Calu3 (cell line): ENCODE results near the gene COQ10A. TPM values are rescaled to one million over a fixed set of nuclear protein-coding genes. Genes with fewer than 3 reads are reported as not detected.

ENCODE experiments used
- BruUV-seq: library from RNA; stranded (reverse); fragments of 400-500 nt; replicated peaks from 2 replicates; lab custom pipeline; 2021; lab: Mats Ljungman, UMichigan
- CTCF ChIA-PET: fragments of 300-600 bp; sonication (Branson Sonifier 250); formaldehyde crosslinking; loops from one replicate; lab custom pipeline; 2022; ENCODE audit warnings: antibody characterized with exemption; lab: Charles Lee
- DNase-seq: peaks from one replicate; pipeline ENCODE4 v3.0.0; 2022
- H3K27ac Mint-ChIP-seq: one replicate; pipeline ENCODE4 v1.8.0; 2022; ENCODE audit warnings: mixed read lengths; ENCODE audit not compliant: unreplicated experiment
- H3K27me3 Mint-ChIP-seq: one replicate; pipeline ENCODE4 v1.8.0; 2022; ENCODE audit warnings: mixed read lengths; ENCODE audit not compliant: unreplicated experiment
- H3K36me3 Mint-ChIP-seq: one replicate; pipeline ENCODE4 v1.8.0; 2022; ENCODE audit warnings: mild to moderate bottlenecking, moderate library complexity, mixed read lengths; ENCODE audit not compliant: insufficient read depth, unreplicated experiment
- H3K4me1 Mint-ChIP-seq: one replicate; pipeline ENCODE4 v1.8.0; 2022; ENCODE audit warnings: mild to moderate bottlenecking, low read depth, mixed read lengths; ENCODE audit not compliant: unreplicated experiment
- H3K4me3 Mint-ChIP-seq: one replicate; pipeline ENCODE4 v1.8.0; 2022; ENCODE audit warnings: mild to moderate bottlenecking, low read depth, moderate library complexity, mixed read lengths; ENCODE audit not compliant: unreplicated experiment
- H3K9me3 Mint-ChIP-seq: one replicate; pipeline ENCODE4 v1.8.0; 2022; ENCODE audit warnings: low read depth, mixed read lengths; ENCODE audit not compliant: unreplicated experiment
- intact Hi-C: fragments of 100-400 bp; cut with micrococcal nuclease; formaldehyde crosslinking; loops from one replicate; pipeline ENCODE4 v1.10.0; 2022; ENCODE audit not compliant: unreplicated experiment
- total RNA-seq: library from RNA; stranded (reverse); gene quantifications from 2 replicates; pipeline ENCODE4 v1.2.3, GENCODE V29; 2022
- TF ChIP-seq, protein P1 (sequence below): fragments of 200-600 bp; IDR thresholded peaks from one replicate; pipeline ENCODE4 v1.8.0; 2022; ENCODE audit warnings: antibody characterized with exemption; ENCODE audit not compliant: unreplicated experiment

COQ10A gene
- total RNA-seq, 1 experiment from 2014 or later = 11.4 TPM

DNA sequence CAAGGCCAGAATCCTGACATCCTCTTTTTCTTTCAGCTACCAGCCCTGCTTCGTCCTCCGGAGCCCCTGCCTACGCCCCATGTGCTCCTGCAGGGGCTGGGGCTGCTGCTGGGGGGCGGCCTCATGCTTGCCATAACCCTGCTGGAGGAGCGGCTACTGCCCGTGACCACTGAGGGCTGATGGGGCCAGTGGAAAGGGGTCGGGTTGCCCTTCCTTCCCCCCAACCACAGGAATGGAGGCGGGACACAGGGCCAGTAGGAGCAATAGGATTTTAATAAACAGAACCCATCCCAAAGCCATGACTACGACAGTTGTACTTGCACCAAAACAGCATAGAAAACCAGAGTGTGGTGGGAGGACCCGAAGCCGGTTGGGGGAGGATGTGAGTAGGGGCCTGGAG, 29.2 kb upstream of the COQ10A start:
- Mint-ChIP-seq H3K4me1 (no peaks in the 10 kb centered on the region), H3K9me3 (no peaks in the 10 kb centered on the region), H3K36me3 (peaks cover 26% of the 10 kb centered on the region), H3K27me3 (no peaks in the 10 kb centered on the region), H3K4me3 (no peak overlapping the region), H3K27ac (no peak overlapping the region)
- BruUV-seq = no TSS peak
- CTCF ChIA-PET = interaction anchor here (0.6 kb wide), 1 partner anchor 236 kb away, joined by 3 read pairs; no protein-coding TSS in a partner anchor
- TF ChIP-seq, protein P1, sequence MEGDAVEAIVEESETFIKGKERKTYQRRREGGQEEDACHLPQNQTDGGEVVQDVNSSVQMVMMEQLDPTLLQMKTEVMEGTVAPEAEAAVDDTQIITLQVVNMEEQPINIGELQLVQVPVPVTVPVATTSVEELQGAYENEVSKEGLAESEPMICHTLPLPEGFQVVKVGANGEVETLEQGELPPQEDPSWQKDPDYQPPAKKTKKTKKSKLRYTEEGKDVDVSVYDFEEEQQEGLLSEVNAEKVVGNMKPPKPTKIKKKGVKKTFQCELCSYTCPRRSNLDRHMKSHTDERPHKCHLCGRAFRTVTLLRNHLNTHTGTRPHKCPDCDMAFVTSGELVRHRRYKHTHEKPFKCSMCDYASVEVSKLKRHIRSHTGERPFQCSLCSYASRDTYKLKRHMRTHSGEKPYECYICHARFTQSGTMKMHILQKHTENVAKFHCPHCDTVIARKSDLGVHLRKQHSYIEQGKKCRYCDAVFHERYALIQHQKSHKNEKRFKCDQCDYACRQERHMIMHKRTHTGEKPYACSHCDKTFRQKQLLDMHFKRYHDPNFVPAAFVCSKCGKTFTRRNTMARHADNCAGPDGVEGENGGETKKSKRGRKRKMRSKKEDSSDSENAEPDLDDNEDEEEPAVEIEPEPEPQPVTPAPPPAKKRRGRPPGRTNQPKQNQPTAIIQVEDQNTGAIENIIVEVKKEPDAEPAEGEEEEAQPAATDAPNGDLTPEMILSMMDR = no peak
- no peak for DNase-seq
- intact Hi-C loops = no loop called here

DNA sequence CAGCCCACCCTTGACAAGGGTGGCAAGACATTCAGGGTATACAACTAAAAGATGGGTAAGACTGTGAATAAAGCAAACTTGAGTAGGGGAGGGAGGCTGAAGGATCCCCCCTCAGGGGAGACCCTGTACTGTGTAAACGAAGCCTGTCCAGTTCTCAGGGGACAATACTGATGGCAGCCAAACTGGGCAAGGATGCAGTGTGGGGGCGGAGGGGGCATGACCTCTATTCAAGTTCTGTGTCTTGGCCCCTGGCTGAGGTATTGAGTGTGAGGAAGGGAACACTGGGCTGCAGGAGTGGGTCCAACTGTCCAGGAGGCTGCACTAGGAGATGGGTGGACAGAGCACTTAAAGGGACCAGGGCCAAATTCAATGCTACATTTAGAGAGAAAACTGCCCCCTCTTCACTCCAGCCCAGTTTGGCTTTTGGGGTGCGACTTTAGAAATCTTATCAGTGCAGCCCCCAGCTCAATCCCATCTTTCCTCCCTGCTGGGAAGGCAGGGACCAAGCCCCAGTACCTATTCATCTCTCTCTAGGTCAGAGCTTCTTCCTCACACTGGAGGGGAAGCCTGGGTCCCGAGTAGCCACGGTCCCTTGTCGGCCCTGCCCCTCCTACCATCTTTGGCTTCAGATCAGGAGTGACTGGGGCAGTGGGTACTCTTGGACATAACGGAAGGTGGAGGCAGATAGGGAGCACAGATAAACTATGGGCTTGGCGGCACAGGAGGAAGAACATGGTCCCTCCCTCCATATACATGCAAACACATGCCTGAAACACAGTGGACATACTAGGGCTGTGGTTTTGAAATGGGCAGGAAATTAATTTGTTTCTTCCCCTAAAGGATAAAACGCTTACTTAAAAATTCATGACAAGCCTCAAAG, 25.1 kb upstream of the COQ10A start:
- CTCF ChIA-PET = no interaction called here
- Mint-ChIP-seq H3K9me3 (no peaks in the 10 kb centered on the region), H3K4me3 (no peak overlapping the region), H3K4me1 (no peaks in the 10 kb centered on the region), H3K36me3 (peaks cover 26% of the 10 kb centered on the region), H3K27me3 (no peaks in the 10 kb centered on the region), H3K27ac (no peak overlapping the region)
- intact Hi-C loops = no loop called here
- TF ChIP-seq, protein P1 = no peak
- BruUV-seq = TSS peak; percentile 12
- no peak for DNase-seq

DNA sequence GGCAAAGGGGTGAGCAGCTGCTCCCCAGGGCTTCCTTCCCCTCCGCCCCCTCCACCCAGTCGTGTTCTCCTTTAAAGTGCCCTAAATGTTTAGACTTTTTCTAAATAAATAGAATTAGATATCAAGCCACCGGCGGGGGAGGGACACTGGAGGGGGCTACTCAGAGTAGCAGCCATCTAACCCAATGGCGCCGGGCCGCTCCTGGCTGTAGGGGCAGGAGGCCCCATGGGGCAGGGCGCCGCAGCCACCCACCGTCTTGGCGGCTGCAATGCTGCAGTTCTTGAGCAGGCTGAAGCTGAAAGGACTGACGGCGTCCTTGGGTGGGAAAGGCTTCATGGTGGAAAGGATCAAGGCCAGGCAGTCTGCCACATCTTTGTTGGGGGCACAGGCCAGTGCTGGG, 23.8 kb upstream of the COQ10A start:
- BruUV-seq = no TSS peak
- Mint-ChIP-seq H3K27me3 (no peaks in the 10 kb centered on the region), H3K9me3 (no peaks in the 10 kb centered on the region), H3K36me3 (peaks cover 31% of the 10 kb centered on the region), H3K4me1 (no peaks in the 10 kb centered on the region), H3K4me3 (no peak overlapping the region), H3K27ac (no peak overlapping the region)
- TF ChIP-seq, protein P1 = no peak
- no peak for DNase-seq
- CTCF ChIA-PET = interaction anchor here (0.6 kb wide), 1 partner anchor 110 kb away, joined by 3 read pairs; no protein-coding TSS in a partner anchor
- intact Hi-C loops = no loop called here

DNA sequence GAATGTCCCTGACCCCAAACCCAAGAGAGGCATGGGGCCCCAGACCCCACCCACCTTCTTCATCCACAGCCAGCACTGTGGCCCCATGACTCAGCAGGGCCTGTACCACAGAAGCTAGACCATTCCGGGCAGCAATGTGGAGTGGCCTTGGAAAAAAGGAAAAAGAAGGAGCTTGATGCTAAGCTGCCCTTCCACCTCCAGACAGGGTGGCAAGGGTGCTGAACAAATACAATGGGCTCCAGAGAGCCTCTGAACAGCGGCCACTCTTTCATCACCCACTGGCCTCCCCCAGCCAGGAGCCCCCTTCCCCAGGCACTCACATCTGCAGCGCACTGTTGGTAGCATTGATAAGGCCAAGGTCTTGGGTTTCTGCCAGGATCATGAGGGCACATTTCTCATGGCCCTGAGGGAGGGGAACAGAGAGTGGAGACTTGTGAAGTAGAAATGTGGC, 23.0 kb upstream of the COQ10A start:
- intact Hi-C loops = no loop called here
- H3K36me3 Mint-ChIP-seq = peaks cover 31% of the 10 kb centered on the region
- CTCF ChIA-PET = interaction anchor here (0.6 kb wide), 2 partner anchors 36 to 99 kb away, joined by 3 to 5 read pairs; no protein-coding TSS in a partner anchor

More for the DNA sequence above, 23.0 kb upstream of the COQ10A start:
- Mint-ChIP-seq H3K9me3 (no peaks in the 10 kb centered on the region), H3K27me3 (no peaks in the 10 kb centered on the region), H3K4me3 (no peak overlapping the region), H3K27ac (no peak overlapping the region), H3K4me1 (no peaks in the 10 kb centered on the region)
- no peak for DNase-seq
- BruUV-seq = no TSS peak
- TF ChIP-seq, protein P1 = no peak
